ENCODE data around the gene EEF1AKMT2. TPM values are rescaled to one million over a fixed set of nuclear protein-coding genes. Genes with fewer than 3 reads are reported as not detected.

The EEF1AKMT2 gene
- total RNA-seq, 4 donors from 2014 or later: 10.6 to 16.8 (median 13.3) TPM

- DNase-seq (ENCODE audit: low spot score): peak; percentile 84
- TF ChIP-seq CTCF (IDR thresholded peaks at IDR 0.05): peak in 2 of 3 donors; percentile 61 to 92
- ATAC-seq (ENCODE audit: low FRiP score): peak; percentile 47
Observed at GRCh38 chr10:124741281-124741921, 50.3 kb downstream of the EEF1AKMT2 start.

GRCh38 chr10:124740369-124741280 lies 51.1 kb downstream of the EEF1AKMT2 start:
- TF ChIP-seq CTCF (IDR thresholded peaks at IDR 0.05): no peak
- no peak for DNase-seq (ENCODE audit: low spot score)

GRCh38 chr10:124739986-124740368 lies 51.7 kb downstream of the EEF1AKMT2 start:
- no peak for DNase-seq (ENCODE audit: low spot score)
- no peak for ATAC-seq (ENCODE audit: low FRiP score)
- TF ChIP-seq CTCF (IDR thresholded peaks at IDR 0.05): no peak

More at GRCh38 chr10:124740369-124741280, 51.1 kb downstream of the EEF1AKMT2 start:
- no peak for ATAC-seq (ENCODE audit: low FRiP score)

GRCh38 chr10:124739119-124739921 lies 52.4 kb downstream of the EEF1AKMT2 start:
- ATAC-seq (ENCODE audit: low FRiP score): no peak
- no peak for TF ChIP-seq CTCF (IDR thresholded peaks at IDR 0.05)
- DNase-seq (ENCODE audit: low spot score): no peak

GRCh38 chr10:124738441-124738840 lies 53.2 kb downstream of the EEF1AKMT2 start:
- DNase-seq (ENCODE audit: low spot score): no peak
- ATAC-seq (ENCODE audit: low FRiP score): no peak

More at GRCh38 chr10:124738441-124738840, 53.2 kb downstream of the EEF1AKMT2 start:
- TF ChIP-seq CTCF (IDR thresholded peaks at IDR 0.05): no peak
